Upper lobe of left lung (tissue), 4 donors: ENCODE measurements around the gene PIGW.

Experiments
- CTCF ChIP-seq, 6 experiments: fragments of 450-650 bp in 4 of 6; fragments of 200-600 bp in 2 of 6; sonication (generic) in 2 of 6; IDR thresholded peaks; one replicate each; pipeline ENCODE4 v1.5.1; 2016 to 2019; ENCODE audit warnings: antibody characterized with exemption in 6 of 6
- EP300 ChIP-seq, 4 donors: sonication (generic); formaldehyde crosslinking; IDR thresholded peaks; one replicate each; pipeline ENCODE4 v1.5.1; 2017; ENCODE audit warnings: antibody characterized with exemption in 4 of 4, control low read depth in 2 of 4
- POLR2A ChIP-seq, 4 donors: fragments of 450-650 bp; IDR thresholded peaks; one replicate each; pipeline ENCODE4 v1.5.1; 2016 to 2017; ENCODE audit warnings: antibody characterized with exemption in 4 of 4, mild to moderate bottlenecking in 2 of 4
- POLR2AphosphoS5 ChIP-seq, 2 donors: sonication (generic); formaldehyde crosslinking; IDR thresholded peaks; one replicate each; pipeline ENCODE4 v1.5.1; 2017; ENCODE audit warnings: antibody characterized with exemption in 2 of 2

DNA sequence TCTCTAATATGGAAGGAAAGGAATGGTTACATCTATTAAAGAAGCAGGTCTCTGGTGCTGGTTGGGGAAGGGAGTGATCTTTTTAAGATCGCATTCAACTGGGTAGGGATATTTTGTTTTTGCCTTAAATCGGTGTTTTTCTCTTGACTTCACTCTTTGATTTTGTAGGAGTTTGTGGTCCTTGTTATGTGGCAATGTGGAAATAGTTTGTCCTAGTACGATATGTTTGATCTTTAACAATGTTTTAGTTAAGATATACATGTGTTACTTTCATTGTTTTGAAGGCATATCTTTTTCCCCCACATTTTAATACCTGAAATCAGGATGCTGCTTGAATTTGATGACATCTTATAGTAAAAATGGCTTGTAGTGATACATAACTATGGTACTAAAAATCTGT lies 18.7 kb downstream of the PIGW start:
- TF ChIP-seq CTCF (IDR thresholded peaks at IDR 0.05) (no peak), POLR2A (IDR thresholded peaks at IDR 0.05) (no peak), POLR2AphosphoS5 (IDR thresholded peaks at IDR 0.05) (no peak), EP300 (IDR thresholded peaks at IDR 0.05) (no peak)
